Measurements from ENCODE around the gene TEX11.

DNA sequence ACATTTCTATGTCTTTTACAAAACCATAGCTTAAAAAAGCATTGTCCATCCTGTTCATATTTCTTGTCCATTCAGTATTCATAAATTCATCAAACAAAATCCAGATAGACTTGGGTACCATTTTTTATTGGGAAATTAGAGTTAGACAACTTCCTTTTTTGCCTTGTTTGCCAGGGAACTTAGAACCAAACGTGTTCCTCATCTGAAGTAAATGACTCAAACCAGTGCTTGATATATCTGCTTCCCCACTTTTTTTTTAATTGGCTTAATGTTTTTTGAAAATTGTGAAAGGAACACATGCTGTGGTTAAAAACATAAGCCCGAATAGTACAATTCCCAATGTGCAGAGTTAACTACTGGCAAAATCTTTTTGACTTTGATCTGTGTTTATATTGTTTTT, 419.7 kb downstream of the TEX11 start:
- TF ChIP-seq, protein P1, sequence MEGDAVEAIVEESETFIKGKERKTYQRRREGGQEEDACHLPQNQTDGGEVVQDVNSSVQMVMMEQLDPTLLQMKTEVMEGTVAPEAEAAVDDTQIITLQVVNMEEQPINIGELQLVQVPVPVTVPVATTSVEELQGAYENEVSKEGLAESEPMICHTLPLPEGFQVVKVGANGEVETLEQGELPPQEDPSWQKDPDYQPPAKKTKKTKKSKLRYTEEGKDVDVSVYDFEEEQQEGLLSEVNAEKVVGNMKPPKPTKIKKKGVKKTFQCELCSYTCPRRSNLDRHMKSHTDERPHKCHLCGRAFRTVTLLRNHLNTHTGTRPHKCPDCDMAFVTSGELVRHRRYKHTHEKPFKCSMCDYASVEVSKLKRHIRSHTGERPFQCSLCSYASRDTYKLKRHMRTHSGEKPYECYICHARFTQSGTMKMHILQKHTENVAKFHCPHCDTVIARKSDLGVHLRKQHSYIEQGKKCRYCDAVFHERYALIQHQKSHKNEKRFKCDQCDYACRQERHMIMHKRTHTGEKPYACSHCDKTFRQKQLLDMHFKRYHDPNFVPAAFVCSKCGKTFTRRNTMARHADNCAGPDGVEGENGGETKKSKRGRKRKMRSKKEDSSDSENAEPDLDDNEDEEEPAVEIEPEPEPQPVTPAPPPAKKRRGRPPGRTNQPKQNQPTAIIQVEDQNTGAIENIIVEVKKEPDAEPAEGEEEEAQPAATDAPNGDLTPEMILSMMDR (IDR thresholded peaks at IDR 0.05; ENCODE audit: low read depth, low read length, poor library complexity, severe bottlenecking): no peak
- TF ChIP-seq EZH2phosphoT487 (IDR thresholded peaks at IDR 0.05; ENCODE audit: borderline replicate concordance, low read length): no peak

Data from DOHH2 (cell line).